Measurements from ENCODE around the gene GPATCH1.

Gene GPATCH1

DNA sequence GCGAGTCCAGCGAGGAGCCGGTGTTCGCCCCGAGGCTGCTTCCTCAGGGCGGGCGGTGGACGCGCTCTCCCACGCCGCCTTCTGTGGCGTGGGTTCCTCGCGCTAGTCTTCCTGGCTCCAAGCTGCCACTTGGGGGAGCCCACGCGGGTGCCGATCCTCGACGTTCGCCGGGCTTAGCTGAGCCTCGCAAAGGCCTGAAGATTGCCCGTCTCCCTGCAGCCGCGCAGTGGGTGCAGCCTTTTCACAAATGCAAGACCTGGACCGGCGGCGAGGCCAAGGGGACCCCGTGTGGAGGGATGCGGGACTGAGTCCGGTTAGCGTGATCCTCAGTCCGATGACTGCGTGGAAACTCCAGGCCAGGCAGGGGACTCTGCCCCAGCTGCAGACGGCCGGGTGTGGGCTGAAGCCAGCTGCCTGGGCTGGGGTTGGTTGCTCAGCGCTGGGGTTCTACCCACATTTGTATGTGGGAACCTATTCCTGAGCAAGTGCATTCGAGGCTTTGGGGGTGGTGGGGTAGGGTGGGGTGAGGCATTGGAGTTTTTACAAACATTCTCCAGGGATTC is 96.5 kb downstream of the GPATCH1 start:
- Histone ChIP-seq H3K4me2 (ENCODE audit: low read depth, low read length) (peak overlapping the region; percentile 98), H3K9ac (ENCODE audit: low read length) (peak overlapping the region; percentile 35; the same call in 1 of the 2 replicates), H3K27ac (ENCODE audit: low read length) (peak overlapping the region; percentile 47; the same call in 1 of the 2 replicates), H2AFZ (ENCODE audit: low read length) (peak overlapping the region; percentile 39), H3K4me3 (ENCODE audit: low read length) (peak overlapping the region; percentile 65), H3K36me3 (replicated peaks; ENCODE audit: insufficient read depth, low read length) (no peaks in the 10 kb centered on the region), H3K79me2 (ENCODE audit: low read length) (no peaks in the 10 kb centered on the region), H3K4me1 (ENCODE audit: low read length) (peaks cover 7% of the 10 kb centered on the region; the same call in 1 of the 2 replicates), H4K20me1 (ENCODE audit: insufficient read depth, low read length) (no peaks in the 10 kb centered on the region), H3K27me3 (replicated peaks; ENCODE audit: insufficient read depth, low read length) (no peaks in the 10 kb centered on the region), H3F3A (ENCODE audit: insufficient read depth, low read length) (peaks cover 10% of the 10 kb centered on the region), H3K9me3 (replicated peaks; ENCODE audit: insufficient read depth, low read length) (no peaks in the 10 kb centered on the region), H3K9me2 (replicated peaks; ENCODE audit: insufficient read depth, low read length) (no peaks in the 10 kb centered on the region)
- TF ChIP-seq EZH2 (optimal IDR thresholded peaks at IDR 0.05; ENCODE audit: low read depth, low read length) = no peak
- no peak for TF ChIP-seq EZH2phosphoT487 (IDR thresholded peaks at IDR 0.05; ENCODE audit: low read length)
- peak; percentile 38 for TF ChIP-seq CTCF (IDR thresholded peaks at IDR 0.05; ENCODE audit: low read length)
- DNase-seq = no peak
